ENCODE data around the gene RBM19.

DNA sequence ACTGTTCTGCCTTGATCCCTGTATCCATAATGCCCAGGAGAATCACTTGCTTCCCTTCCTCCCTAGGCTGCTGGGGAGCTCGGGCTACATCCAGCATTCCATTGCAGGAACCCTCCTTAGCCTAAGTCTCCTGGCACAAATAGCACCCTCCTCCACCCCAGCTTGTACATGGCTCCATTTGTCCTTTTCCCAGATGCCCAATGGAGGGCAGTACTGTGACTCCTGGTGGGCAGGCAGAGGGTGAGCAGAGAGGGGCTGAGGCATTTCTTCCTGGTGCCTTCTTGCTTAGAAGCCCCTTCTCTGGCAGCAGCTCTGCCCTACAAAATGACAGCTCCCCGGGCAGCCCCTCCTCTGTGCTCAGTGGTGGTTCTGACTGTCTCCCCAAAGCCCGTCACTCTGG is 86.5 kb downstream of the RBM19 start:
- TF ChIP-seq POLR2A (IDR thresholded peaks at IDR 0.05; ENCODE audit: low read depth, low read length) (no peak), EZH2 (IDR thresholded peaks at IDR 0.05; ENCODE audit: borderline replicate concordance, low read depth, low read length, severe bottlenecking) (no peak)

Measured in endothelial cell of umbilical vein (primary cell).